GM18505 (cell line): Measurements from ENCODE around the gene TGFB3.

Experiments used
- ATAC-seq: cut with Tn5 transposase; IDR thresholded peaks from one replicate; pipeline ENCODE4 v1.9.1; 2021; ENCODE audit not compliant: unreplicated experiment
- POLR2A ChIP-seq: IDR thresholded peaks from 4 replicates; pipeline ENCODE4 v1.6.1; 2011; ENCODE audit warnings: borderline replicate concordance; ENCODE audit not compliant: insufficient read depth, insufficient read length; ENCODE audit errors: extremely low read depth

The TGFB3 gene

GRCh38 chr14:75917946-75918335, 63.9 kb downstream of the TGFB3 start:
- TF ChIP-seq POLR2A, result no peak
- no peak for ATAC-seq

- TF ChIP-seq POLR2A, result no peak
- no peak for ATAC-seq
Measured at GRCh38 chr14:75917322-75917945, 64.4 kb downstream of the TGFB3 start.

GRCh38 chr14:75915045-75915444, 66.8 kb downstream of the TGFB3 start:
- TF ChIP-seq POLR2A, result no peak

GRCh38 chr14:75913183-75913582, 68.6 kb downstream of the TGFB3 start:
- ATAC-seq, result no peak
- no peak for TF ChIP-seq POLR2A

More at GRCh38 chr14:75915045-75915444, 66.8 kb downstream of the TGFB3 start:
- ATAC-seq, result no peak

- ATAC-seq, result no peak
- TF ChIP-seq POLR2A, result no peak
Measured at GRCh38 chr14:75911883-75912282, 69.9 kb downstream of the TGFB3 start.

- no peak for TF ChIP-seq POLR2A
- ATAC-seq, result no peak
Measured at GRCh38 chr14:75910048-75910447, 71.7 kb downstream of the TGFB3 start.

- no peak for ATAC-seq
- no peak for TF ChIP-seq POLR2A
Measured at GRCh38 chr14:75909630-75910029, 72.2 kb downstream of the TGFB3 start.
